Smooth muscle cell (in vitro differentiated cells): ENCODE measurements around the gene MTAP. TPM values are rescaled to one million over a fixed set of nuclear protein-coding genes. Genes with fewer than 3 reads are reported as not detected.

Experiments
- DNase-seq: peaks from one replicate; lab custom pipeline; 2025; ENCODE audit not compliant: unreplicated experiment; lab: John Stamatoyannopoulos, UW
- H2AFZ ChIP-seq: fragments of 200-600 bp; sonication (generic); 2 replicates; pipeline ENCODE4 v1.6.0; 2016; ENCODE audit warnings: antibody characterized with exemption, low read depth, mild to moderate bottlenecking
- H3F3A ChIP-seq: fragments of 200-600 bp; sonication (generic); 2 replicates; pipeline ENCODE4 v1.6.0; 2017; ENCODE audit warnings: antibody characterized with exemption, low read depth
- H3K27ac ChIP-seq: fragments of 200-600 bp; sonication (generic); 2 replicates; pipeline ENCODE4 v1.5.1; 2016; ENCODE audit warnings: low read depth, mild to moderate bottlenecking
- H3K27me3 ChIP-seq: fragments of 200-600 bp; sonication (generic); 2 replicates; pipeline ENCODE4 v1.6.1; 2016; ENCODE audit warnings: low read depth, mild to moderate bottlenecking
- H3K36me3 ChIP-seq: fragments of 200-600 bp; sonication (generic); 2 replicates; pipeline ENCODE4 v1.5.1; 2016; ENCODE audit warnings: low read depth
- H3K4me1 ChIP-seq: fragments of 200-600 bp; sonication (generic); 2 replicates; pipeline ENCODE4 v1.5.1; 2016; ENCODE audit warnings: low read depth
- H3K4me2 ChIP-seq: fragments of 200-600 bp; sonication (generic); 2 replicates; pipeline ENCODE4 v1.6.0; 2016; ENCODE audit warnings: mild to moderate bottlenecking
- H3K4me3 ChIP-seq: fragments of 200-600 bp; sonication (generic); 2 replicates; pipeline ENCODE4 v1.5.1; 2016; ENCODE audit warnings: mild to moderate bottlenecking
- H3K79me2 ChIP-seq: fragments of 200-600 bp; sonication (generic); 2 replicates; pipeline ENCODE4 v1.6.0; 2016; ENCODE audit warnings: low read depth, mild to moderate bottlenecking
- H3K9ac ChIP-seq: fragments of 200-600 bp; sonication (generic); 2 replicates; pipeline ENCODE4 v1.6.0; 2016; ENCODE audit warnings: low read depth
- H3K9me3 ChIP-seq: fragments of 200-600 bp; sonication (generic); replicated peaks from 2 replicates; pipeline ENCODE4 v1.5.1; 2016; ENCODE audit warnings: low read depth
- H4K20me1 ChIP-seq: fragments of 200-600 bp; sonication (generic); 2 replicates; pipeline ENCODE4 v1.6.0; 2016; ENCODE audit warnings: low read depth
- WGBS: methylation state at CpG from one replicate; pipeline ENCODE4 v1.1.7; 2016; ENCODE audit warnings: low lambda C conversion rate; 5-methylcytosine and 5-hydroxymethylcytosine counted together
- polyA plus RNA-seq: library from polyadenylated mRNA; unstranded; fragments of >200 nt; fragmentation: Nextera tagmentation; extraction: Ambion mirVana; gene quantifications from 2 replicates; pipeline ENCODE4 v1.2.1, GENCODE V29; 2016
- total RNA-seq: library from RNA; depleted of rRNA; stranded (reverse); fragments of >200 nt; gene quantifications from 2 replicates; pipeline ENCODE4 v1.2.3, GENCODE V29; 2014
- TF ChIP-seq, protein P1 (sequence below): fragments of 200-600 bp; sonication (generic); IDR thresholded peaks from 2 replicates; pipeline ENCODE4 v1.5.1; 2017; ENCODE audit warnings: borderline replicate concordance, mild to moderate bottlenecking, antibody characterized with exemption; ENCODE audit not compliant: insufficient read depth, poor library complexity, severe bottlenecking

MTAP gene
- total and polyA plus RNA-seq, 2 experiments from 2014 or later: 19.1 to 39.6 TPM

DNA sequence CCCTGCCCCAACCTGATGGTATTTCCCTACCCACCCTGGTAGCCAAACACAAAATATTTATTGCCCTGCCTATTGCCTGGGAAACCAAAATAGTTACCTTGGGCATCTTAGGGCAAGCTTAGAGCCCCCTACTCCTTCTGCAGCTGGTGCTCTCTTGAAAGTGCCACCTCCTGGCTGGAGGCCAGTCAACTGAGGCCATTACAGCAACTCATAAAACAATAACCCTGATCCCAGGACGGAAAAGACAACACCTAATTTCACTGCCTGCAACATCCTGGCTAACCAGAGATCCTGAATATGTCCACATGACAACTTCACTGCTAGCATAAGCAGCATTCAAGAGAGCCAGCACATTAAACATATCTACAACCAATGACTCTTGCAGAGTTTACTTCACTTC lies 38.7 kb downstream of the MTAP start:
- WGBS: 95% methylated on average over 1 of the region's 1 CpG
- H4K20me1 ChIP-seq: no peaks in the 10 kb centered on the region

DNA sequence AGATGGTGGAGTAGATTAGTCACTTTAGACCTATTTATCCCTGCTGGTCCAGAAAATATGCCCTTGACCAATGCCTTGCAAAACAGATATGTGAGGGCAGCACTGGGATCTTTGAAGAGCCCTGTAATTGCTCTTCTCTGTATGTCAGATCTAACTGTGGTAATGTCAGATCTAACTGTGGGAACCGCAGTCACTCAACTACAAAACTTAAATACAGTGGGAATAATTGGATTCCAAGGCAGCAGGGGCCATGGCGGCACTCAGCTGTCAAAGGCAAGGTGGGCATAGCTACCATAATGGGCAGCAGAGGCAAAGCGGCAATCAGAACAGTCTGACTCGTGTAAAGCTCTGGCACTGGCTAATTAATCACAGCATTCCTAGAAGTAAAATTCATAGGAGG lies 46.2 kb downstream of the MTAP start:
- no peak overlapping the region for H3K9ac ChIP-seq
- H3K27me3 ChIP-seq: no peaks in the 10 kb centered on the region
- peaks cover 12% of the 10 kb centered on the region for H3K9me3 ChIP-seq
- TF ChIP-seq, protein P1, sequence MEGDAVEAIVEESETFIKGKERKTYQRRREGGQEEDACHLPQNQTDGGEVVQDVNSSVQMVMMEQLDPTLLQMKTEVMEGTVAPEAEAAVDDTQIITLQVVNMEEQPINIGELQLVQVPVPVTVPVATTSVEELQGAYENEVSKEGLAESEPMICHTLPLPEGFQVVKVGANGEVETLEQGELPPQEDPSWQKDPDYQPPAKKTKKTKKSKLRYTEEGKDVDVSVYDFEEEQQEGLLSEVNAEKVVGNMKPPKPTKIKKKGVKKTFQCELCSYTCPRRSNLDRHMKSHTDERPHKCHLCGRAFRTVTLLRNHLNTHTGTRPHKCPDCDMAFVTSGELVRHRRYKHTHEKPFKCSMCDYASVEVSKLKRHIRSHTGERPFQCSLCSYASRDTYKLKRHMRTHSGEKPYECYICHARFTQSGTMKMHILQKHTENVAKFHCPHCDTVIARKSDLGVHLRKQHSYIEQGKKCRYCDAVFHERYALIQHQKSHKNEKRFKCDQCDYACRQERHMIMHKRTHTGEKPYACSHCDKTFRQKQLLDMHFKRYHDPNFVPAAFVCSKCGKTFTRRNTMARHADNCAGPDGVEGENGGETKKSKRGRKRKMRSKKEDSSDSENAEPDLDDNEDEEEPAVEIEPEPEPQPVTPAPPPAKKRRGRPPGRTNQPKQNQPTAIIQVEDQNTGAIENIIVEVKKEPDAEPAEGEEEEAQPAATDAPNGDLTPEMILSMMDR: no peak
- H3K4me1 ChIP-seq: no peaks in the 10 kb centered on the region
- no peaks in the 10 kb centered on the region for H4K20me1 ChIP-seq
- no peak for DNase-seq
- H3F3A ChIP-seq: peaks cover 3% of the 10 kb centered on the region
- H3K36me3 ChIP-seq: peaks cover 10% of the 10 kb centered on the region
- H3K4me2 ChIP-seq: no peak overlapping the region
- H3K79me2 ChIP-seq: peaks cover 3% of the 10 kb centered on the region
- no peak overlapping the region for H3K27ac ChIP-seq
- H3K4me3 ChIP-seq: no peak overlapping the region
- H2AFZ ChIP-seq: no peak overlapping the region
- 96% methylated on average over 4 of the region's 4 CpGs for WGBS

More for the DNA sequence above, 38.7 kb downstream of the MTAP start:
- H3F3A ChIP-seq: peaks cover 10% of the 10 kb centered on the region
- H3K4me1 ChIP-seq: no peaks in the 10 kb centered on the region
- H3K4me2 ChIP-seq: no peak overlapping the region
- no peak for DNase-seq
- H3K27me3 ChIP-seq: no peaks in the 10 kb centered on the region
- H3K4me3 ChIP-seq: no peak overlapping the region
- H3K79me2 ChIP-seq: peaks cover 3% of the 10 kb centered on the region
- peaks cover 11% of the 10 kb centered on the region for H3K9me3 ChIP-seq
- H2AFZ ChIP-seq: no peak overlapping the region
- H3K36me3 ChIP-seq: peaks cover 36% of the 10 kb centered on the region
- TF ChIP-seq, protein P1: no peak
- no peak overlapping the region for H3K9ac ChIP-seq
- H3K27ac ChIP-seq: no peak overlapping the region

DNA sequence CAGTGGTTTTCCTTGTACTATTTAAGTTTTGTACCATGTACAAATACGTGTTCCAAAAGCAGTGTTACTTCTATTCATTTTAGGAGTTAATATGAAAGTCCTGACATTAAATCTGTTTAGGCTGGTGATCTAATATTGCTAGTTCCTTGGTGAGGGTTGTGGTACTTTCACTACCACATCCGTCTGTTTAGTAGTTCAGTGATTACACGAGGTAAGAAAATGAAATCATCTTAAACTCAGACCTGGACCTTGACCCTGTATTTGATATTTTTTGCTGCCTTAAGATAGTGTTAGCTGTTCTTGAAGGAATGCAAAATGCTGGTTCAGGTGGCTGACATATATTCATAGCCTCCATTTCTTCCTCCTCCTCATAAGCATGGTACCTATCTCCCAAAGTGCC lies 50.3 kb downstream of the MTAP start:
- H3K79me2 ChIP-seq: no peaks in the 10 kb centered on the region
- H3K9me3 ChIP-seq: no peaks in the 10 kb centered on the region
- no peak overlapping the region for H3K4me3 ChIP-seq
- H4K20me1 ChIP-seq: no peaks in the 10 kb centered on the region
- H3K9ac ChIP-seq: no peak overlapping the region
- H3K27ac ChIP-seq: no peak overlapping the region
- H3K4me1 ChIP-seq: peaks cover 6% of the 10 kb centered on the region
- 95% methylated on average over 3 of the region's 3 CpGs for WGBS
- H2AFZ ChIP-seq: no peak overlapping the region
- H3K27me3 ChIP-seq: no peaks in the 10 kb centered on the region
- no peak for DNase-seq
- TF ChIP-seq, protein P1: no peak
- no peak overlapping the region for H3K4me2 ChIP-seq
- H3F3A ChIP-seq: peaks cover 8% of the 10 kb centered on the region
- peaks cover 5% of the 10 kb centered on the region for H3K36me3 ChIP-seq

DNA sequence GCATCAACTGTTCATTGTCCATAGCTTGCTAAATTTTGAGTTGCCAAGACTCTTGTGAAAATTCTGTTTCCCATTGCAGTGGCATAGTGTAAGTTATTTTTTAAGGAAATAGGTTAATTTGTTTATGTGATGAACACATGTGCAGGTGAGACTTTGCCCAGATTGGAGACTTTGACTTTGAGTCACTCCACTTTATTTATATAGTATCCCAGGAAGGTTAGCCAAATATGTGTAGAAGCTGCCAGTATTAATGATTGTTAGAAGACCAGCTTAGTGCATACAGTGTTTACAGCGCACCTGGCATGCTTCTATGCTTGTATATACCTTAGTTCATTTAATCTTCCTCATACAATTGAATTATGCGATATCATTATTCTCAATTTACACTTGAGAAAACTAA lies 51.0 kb downstream of the MTAP start:
- Histone ChIP-seq H4K20me1 (no peaks in the 10 kb centered on the region), H3K79me2 (peaks cover 4% of the 10 kb centered on the region), H3K9me3 (no peaks in the 10 kb centered on the region), H3K9ac (peak overlapping the region; percentile 34), H3K27ac (peak overlapping the region; percentile 75), H3K4me2 (no peak overlapping the region), H3F3A (peaks cover 8% of the 10 kb centered on the region), H3K4me3 (no peak overlapping the region), H3K4me1 (peaks cover 6% of the 10 kb centered on the region), H3K27me3 (no peaks in the 10 kb centered on the region), H2AFZ (no peak overlapping the region), H3K36me3 (peaks cover 7% of the 10 kb centered on the region)
- DNase-seq: no peak
- TF ChIP-seq, protein P1: no peak
- 98% methylated on average over 2 of the region's 2 CpGs for WGBS
